GM15510 (cell line): Measurements from ENCODE around the gene CTNNBL1.

Experiments
- POLR2A ChIP-seq: IDR thresholded peaks from 3 replicates; pipeline ENCODE4 v1.6.1; 2011; ENCODE audit warnings: borderline replicate concordance; ENCODE audit not compliant: insufficient read length; ENCODE audit errors: extremely low read depth

CTNNBL1 gene

GRCh38 chr20:37894454-37894853, 200.6 kb downstream of the CTNNBL1 start:
- TF ChIP-seq POLR2A: no peak

DNA sequence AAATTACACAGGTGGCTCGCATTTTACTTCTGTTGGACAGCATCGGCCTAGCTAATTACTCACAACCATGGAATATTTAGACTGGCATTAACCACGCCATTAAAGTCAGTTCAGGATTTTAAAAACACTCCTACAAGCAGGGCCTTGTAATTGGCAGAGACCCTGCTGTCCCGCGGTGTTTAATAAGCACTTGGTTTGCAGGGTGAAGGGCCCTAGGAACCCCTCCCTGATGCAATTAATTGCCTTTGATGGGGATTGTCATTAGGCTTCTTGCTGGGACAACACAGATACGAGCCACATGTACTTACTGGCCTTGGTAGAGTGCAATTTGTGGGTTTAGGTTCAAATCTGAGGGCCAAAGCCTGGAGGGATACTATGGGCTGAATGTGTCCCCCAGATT, 201.3 kb downstream of the CTNNBL1 start:
- TF ChIP-seq POLR2A: no peak

- no peak for TF ChIP-seq POLR2A
These were observed 203.2 kb downstream of the CTNNBL1 start for GRCh38 chr20:37896932-37897548.

- TF ChIP-seq POLR2A: no peak
These were observed 204.6 kb downstream of the CTNNBL1 start for GRCh38 chr20:37898233-37899104.

DNA sequence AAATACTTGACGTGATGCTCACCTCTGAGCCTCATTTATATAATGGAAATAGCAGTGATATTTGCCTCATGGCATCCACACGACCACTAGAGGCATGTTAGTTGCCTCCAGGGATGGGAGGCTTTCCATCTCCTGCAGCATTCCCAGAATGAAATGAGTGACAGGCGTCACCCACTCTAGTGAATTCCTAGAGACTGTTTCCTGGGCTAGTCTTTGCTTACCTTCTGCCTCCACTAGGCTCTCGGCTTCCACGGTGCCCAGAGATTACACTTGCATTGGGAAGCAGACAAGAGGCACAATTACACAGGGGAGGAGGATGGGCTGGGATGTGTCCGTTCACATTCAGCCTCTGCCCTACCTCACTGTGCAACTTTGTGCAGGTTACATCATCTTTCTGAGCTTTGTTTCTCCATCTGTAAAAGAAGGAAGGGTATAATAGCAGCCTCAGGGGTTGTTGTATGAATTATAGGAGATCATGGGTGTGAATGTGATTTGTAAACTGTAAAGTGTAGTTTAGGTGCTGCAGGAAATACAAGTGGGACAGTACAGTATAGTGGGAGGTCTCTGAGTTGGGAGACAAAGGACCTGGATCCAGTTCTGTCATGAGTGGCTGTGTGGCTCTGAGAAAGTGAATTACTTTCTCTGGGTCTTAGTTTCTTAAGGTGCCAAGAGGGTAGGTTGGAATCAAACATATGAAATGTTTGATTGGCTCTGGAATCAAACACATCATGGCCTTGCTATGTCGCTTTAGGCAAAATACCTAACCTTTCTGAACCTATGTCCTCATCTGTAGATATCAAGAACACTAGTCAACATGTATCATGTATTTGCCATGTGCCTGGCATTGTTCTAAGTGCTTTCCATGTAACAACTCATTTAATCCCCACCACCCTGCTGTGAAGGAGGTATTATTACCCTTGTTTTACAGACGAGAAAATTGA, 205.5 kb downstream of the CTNNBL1 start:
- no peak for TF ChIP-seq POLR2A

DNA sequence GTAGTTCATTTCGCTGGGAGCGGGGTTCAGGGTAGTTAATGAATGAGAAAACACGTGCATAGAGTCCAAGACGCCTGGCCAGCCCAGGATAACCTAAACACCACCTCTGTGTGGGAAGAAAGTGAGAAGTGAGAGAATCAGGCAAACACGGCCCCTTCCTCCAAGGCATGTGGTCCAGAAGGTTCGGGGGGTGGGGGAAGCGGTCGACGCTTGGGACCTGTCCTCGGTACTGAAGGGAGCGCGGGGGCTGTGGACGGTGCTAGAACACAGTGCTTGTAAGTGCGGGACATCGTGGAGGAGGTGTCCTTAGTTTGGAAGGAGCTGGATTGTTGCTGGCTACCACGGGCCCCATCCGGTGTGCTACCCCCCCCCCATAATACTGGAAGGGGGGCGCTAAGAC, 207.4 kb downstream of the CTNNBL1 start:
- no peak for TF ChIP-seq POLR2A

DNA sequence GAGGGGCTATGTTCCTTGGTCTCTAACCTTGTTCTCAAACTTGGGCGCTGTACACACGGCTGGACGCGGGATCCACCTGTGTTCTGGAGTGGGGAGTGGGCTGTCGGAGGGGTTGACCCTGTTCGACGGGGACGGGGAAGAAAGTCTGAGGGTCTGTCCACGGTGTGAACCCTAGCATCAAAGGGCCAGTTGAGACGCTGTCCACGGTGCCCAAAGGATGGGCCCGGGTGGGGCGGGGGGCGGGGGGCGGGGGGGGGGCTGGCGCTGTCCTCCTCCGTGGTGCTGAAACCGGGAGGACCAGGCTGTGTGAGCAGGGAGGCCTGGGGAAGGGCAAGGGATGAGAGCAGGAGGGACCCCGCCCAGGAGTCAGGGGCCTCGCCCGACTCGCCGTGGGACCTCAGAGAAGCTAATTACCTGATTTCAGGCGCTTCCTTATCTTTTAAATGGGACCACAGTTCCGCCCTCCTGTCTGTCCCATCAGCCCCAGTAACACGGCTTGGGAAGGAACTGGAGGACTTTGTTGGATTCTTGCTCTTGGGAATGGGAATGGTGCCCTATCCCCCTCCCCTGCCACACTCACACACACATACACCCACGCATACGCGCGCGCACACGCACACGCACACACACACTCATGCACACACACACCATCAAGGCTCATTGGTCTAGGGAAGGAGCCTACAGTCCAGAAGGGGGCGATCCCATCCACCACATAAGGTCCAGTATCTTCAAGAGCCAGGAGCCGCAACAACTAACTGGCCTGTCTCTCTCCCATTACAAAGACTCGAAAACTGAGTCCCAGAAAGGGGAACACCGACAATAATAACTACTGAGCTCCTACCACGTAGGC, 208.0 kb downstream of the CTNNBL1 start:
- TF ChIP-seq POLR2A: no peak

- no peak for TF ChIP-seq POLR2A
These were observed 208.9 kb downstream of the CTNNBL1 start, which contains the start of gene VSTM2L for GRCh38 chr20:37902504-37903313. TSS of gene VSTM2L (plus strand) at chr20:37903127. CDS start at chr20:37903351, 224 bp downstream.

DNA sequence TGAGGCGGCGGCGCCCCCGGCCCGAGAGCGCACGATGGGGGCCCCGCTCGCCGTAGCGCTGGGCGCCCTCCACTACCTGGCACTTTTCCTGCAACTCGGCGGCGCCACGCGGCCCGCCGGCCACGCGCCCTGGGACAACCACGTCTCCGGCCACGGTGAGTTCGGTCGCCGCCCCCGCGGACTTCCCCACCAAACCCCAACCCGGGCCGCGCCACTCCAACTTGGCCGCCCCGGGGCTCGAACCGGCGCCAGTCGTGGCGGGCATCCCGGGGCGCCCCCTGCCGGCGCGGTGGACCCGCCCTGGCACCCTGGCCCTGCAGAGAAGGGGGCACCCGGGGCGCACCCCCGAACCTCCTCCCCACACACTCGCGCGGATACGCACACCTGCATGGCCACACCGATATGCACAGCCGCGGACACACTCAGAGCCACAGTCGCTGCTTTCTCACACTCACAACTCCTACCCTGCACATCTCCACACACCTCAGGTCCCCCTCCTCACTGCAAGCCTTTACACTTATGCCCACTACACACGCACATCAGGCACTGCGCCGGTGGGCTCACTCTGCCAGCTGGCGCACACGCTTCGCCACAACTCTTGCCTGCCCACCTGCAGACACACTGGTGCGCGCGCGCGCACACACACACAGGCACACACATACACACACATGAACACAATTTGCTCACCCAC, 209.6 kb downstream of the CTNNBL1 start:
- no peak for TF ChIP-seq POLR2A

DNA sequence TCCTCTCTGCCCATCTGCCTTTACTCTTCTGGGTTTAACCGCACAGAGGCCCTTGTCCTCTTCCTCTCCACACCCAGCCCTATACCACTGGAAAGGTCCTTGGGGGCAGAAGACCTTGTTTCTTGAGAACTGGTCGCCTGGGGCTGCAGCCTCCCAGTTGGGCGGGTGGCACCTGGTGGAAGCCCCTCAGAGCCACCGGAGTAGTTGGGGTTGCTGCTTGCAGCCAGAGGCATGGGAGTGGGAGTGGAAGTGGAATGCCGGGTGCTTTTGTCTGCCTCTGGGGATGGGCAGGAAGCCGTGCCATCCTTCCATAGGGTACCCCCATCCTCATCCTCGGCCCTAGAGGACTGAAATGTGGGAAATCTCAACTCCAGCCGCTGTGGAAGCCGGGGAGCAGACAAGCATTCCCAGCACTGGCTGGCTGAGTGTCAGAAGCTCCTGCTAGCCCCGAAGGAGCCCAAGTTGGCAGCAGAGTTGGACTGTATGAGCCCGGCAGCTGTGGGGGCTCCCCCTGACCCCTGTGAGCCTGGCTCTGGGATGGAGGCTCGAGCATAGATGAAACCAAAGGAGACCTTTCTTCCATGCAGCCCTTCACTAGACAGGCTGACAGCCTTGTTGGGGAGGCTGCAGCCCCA, 210.3 kb downstream of the CTNNBL1 start:
- TF ChIP-seq POLR2A: no peak

DNA sequence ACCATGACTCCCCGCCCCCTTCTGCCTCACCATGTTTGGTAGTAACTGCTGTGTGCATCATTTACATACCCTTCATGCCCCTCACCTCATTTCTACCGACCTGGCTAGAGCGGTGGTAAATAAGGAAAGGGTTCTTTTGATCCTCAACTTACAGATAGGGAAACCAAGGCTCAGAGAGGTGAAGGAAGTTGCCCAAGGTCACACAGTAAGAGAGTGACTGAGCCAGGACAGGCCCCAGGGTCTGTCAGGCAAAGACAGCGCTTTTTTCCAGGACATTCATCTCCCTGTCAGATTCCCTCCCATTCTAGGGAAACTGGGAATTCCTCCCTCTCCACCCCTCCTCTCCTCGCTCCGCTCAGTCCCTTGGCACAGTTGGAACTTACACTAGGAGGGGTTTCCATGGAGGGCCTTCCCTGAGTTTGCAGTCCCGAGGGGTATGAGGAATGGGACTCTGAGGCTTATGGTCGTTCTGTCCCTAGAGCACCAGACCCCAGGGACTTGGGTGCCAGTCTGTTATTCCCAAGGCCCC, 211.1 kb downstream of the CTNNBL1 start:
- TF ChIP-seq POLR2A: no peak

GRCh38 chr20:37905671-37906613, 212.1 kb downstream of the CTNNBL1 start:
- no peak for TF ChIP-seq POLR2A

DNA sequence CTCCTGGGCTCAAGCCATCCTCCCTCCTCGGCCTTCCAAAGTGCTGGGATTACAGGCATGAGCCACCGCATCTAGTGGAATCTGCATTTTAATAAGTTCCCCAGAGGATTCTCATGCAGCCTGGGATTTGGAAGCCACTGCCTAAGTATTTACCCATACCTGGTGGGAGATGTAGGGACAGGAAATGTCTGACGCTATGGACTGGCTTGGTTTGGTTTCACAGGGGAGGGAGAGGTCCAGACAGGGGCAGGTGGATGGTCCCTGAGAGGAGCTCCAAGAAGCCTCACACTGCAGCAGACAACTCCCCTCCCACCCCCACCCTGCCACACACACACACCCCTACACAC, 213.5 kb downstream of the CTNNBL1 start:
- no peak for TF ChIP-seq POLR2A
